ENCODE results near the gene SNAPC2. TPM values are rescaled to one million over a fixed set of nuclear protein-coding genes. Genes with fewer than 3 reads are reported as not detected.

The SNAPC2 gene
- total and polyA plus RNA-seq, 2 donors (not counting 1 experiment from before 2014, with no cell fraction given) = 19.9 to 21.7 TPM

DNA sequence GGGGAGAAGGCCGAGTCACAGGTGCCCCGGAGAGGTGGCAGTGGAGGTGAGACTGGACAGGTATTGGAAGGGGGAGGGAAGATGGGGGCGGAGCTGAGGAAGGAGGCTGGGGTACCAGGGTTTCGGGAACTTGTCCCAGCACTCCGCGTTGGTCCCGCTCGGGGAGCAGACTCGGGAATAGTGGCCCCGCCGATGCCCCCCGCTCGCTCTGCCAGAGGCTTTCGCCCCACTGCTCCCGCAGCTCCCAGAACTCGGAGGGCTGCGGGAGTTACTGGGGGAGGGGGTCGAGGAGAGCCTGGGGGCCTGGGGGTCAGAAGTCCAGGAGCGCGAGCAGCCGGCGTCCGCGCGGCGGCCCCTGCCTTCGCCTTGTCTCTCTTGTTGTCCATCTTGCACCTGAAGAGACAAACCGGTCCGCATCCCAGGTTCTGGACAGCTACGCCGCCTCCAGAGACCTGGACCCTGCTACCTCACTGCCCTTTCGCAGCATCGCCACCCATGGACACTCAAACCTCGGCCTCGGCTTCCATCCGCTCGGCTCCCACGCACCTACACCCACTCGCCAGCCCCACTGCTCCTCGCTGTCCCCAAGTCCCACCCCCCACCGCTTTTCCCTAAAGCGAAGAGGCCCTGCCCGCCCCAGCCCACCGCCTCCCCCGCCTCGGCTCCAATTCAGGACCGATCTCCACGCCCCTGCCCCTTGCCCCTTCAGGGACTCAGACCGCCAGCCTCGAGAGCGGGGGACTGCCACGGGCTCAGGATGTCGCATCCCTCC, 46.6 kb upstream of the SNAPC2 start:
- peaks cover 37 to 45% of the 10 kb centered on the region in 2 donors for H3K4me1 ChIP-seq (ENCODE audit: control insufficient read depth in 2 of 2, insufficient read depth in 2 of 2, low read length in 2 of 2)
- no peak overlapping the region for H3K27ac Mint-ChIP-seq
- peaks cover 25% of the 10 kb centered on the region for H3K27me3 Mint-ChIP-seq

More for the DNA sequence above, 46.6 kb upstream of the SNAPC2 start:
- Mint-ChIP-seq H3K4me3 (peak overlapping the region; percentile 77), H3K9me3 (ENCODE audit: insufficient read depth) (peaks cover 4% of the 10 kb centered on the region), H3K4me1 (peaks cover 28% of the 10 kb centered on the region)
- Histone ChIP-seq H3K4me2 (replicated peaks; ENCODE audit: low read depth, low read length, poor library complexity, severe bottlenecking) (peak overlapping the region; percentile 68), H4K20me1 (ENCODE audit: control insufficient read depth, insufficient read depth, low read length, poor library complexity, severe bottlenecking) (peaks cover 11% of the 10 kb centered on the region), H3K4me3 (ENCODE audit: control extremely low read depth in 1 of 5, extremely low read depth in 1 of 5, insufficient read depth in 1 of 5, low read depth in 2 of 5, low read length in 4 of 5) (no peak overlapping the region), H3K9me3 (ENCODE audit: control extremely low read depth in 1 of 3, control insufficient read depth in 2 of 3, insufficient read depth in 1 of 3, low read length in 2 of 3) (peaks cover 0 to 47% (median 0%) of the 10 kb centered on the region in 3 donors), H3K9ac (ENCODE audit: low read length) (peak overlapping the region; percentile 32), H3K36me3 (replicated peaks in 1 of 2; ENCODE audit: control extremely low read depth in 1 of 2, control insufficient read depth in 1 of 2, extremely low read depth in 1 of 2, insufficient read depth in 2 of 2, low read length in 1 of 2) (no peaks in the 10 kb centered on the region), H3K79me2 (ENCODE audit: control insufficient read depth, insufficient read depth, low read length) (no peaks in the 10 kb centered on the region), H3K27ac (ENCODE audit: low read length in 2 of 2) (no peak overlapping the region), H2AFZ (ENCODE audit: insufficient read depth, low read depth, low read length, poor library complexity, severe bottlenecking) (peak overlapping the region; percentile 22), H3K27me3 (replicated peaks in 1 of 4; ENCODE audit: control extremely low read depth in 1 of 4, control insufficient read depth in 3 of 4, insufficient read depth in 4 of 4, low read length in 3 of 4) (peaks cover 0 to 50% (median 16%) of the 10 kb centered on the region in 4 experiments)
- TF ChIP-seq, protein P1, sequence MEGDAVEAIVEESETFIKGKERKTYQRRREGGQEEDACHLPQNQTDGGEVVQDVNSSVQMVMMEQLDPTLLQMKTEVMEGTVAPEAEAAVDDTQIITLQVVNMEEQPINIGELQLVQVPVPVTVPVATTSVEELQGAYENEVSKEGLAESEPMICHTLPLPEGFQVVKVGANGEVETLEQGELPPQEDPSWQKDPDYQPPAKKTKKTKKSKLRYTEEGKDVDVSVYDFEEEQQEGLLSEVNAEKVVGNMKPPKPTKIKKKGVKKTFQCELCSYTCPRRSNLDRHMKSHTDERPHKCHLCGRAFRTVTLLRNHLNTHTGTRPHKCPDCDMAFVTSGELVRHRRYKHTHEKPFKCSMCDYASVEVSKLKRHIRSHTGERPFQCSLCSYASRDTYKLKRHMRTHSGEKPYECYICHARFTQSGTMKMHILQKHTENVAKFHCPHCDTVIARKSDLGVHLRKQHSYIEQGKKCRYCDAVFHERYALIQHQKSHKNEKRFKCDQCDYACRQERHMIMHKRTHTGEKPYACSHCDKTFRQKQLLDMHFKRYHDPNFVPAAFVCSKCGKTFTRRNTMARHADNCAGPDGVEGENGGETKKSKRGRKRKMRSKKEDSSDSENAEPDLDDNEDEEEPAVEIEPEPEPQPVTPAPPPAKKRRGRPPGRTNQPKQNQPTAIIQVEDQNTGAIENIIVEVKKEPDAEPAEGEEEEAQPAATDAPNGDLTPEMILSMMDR (IDR thresholded peaks at IDR 0.05) = no peak
- no peak for TF ChIP-seq EZH2 (IDR thresholded peaks at IDR 0.05; ENCODE audit: borderline replicate concordance, insufficient read depth, low read depth, low read length, poor library complexity, severe bottlenecking)
- POLR2A ChIA-PET = no interaction called here
- ATAC-seq (ENCODE audit: low read depth) = no peak
- CTCF ChIA-PET = no interaction called here
- WGBS (ENCODE audit: insufficient coverage) = 19% methylated on average over 50 of the region's 53 CpGs
- DNase-seq = peak; percentile 40
- intact Hi-C loops (cut with micrococcal nuclease) = no loop called here
